ENCODE data around the gene DHX30. TPM values are rescaled to one million over a fixed set of nuclear protein-coding genes. Genes with fewer than 3 reads are reported as not detected.

The DHX30 gene
- total and polyA plus RNA-seq, 9 of the 15 experiments (the other 6 are each of a cell fraction or from before 2014, with no cell fraction given) = 12.3 to 158 (median 79.0) TPM

GRCh38 chr3:47824541-47825473 lies 21.9 kb downstream of the DHX30 start (continued):
- TF ChIP-seq GMEB1 (CRISPR knock-in tag; IDR thresholded peaks at IDR 0.05) (peak; percentile 71), LARP7 (IDR thresholded peaks at IDR 0.05) (no peak), SETDB1 (IDR thresholded peaks at IDR 0.05; ENCODE audit: low read length) (no peak), ATF2 (CRISPR knock-in tag; IDR thresholded peaks at IDR 0.05) (no peak; the same call in 1 of the 2 replicates), TEAD1 (CRISPR knock-in tag; IDR thresholded peaks at IDR 0.05) (peak in 1 of 2 experiments; percentile 35; a peak in 1 of 4 replicates), MBD2 (IDR thresholded peaks at IDR 0.05; ENCODE audit: borderline replicate concordance, low read depth) (peak; percentile 45; the same call in 1 of the 2 replicates), THRA (IDR thresholded peaks at IDR 0.05) (no peak), FOXP1 (CRISPR knock-in tag; IDR thresholded peaks at IDR 0.05) (peak; percentile 89), EP300 (IDR thresholded peaks at IDR 0.05; ENCODE audit: low read length) (no peak), FOSL1 (tag; conservative IDR thresholded peaks at IDR 0.05) (no peak), ZNF764 (CRISPR knock-in tag; IDR thresholded peaks at IDR 0.05; ENCODE audit: low read depth) (no peak), NCOA2 (IDR thresholded peaks at IDR 0.05; ENCODE audit: partially characterized antibody in 2 of 2) (no peak), EP400 (IDR thresholded peaks at IDR 0.05) (peak; percentile 95), KLF6 (CRISPR knock-in tag; IDR thresholded peaks at IDR 0.05; ENCODE audit: borderline replicate concordance) (no peak), MYNN (IDR thresholded peaks at IDR 0.05) (peak; percentile 52), MYNN (CRISPR knock-in tag; IDR thresholded peaks at IDR 0.05) (no peak), CUX1 (CRISPR knock-in tag; IDR thresholded peaks at IDR 0.05) (no peak), POU5F1 (IDR thresholded peaks at IDR 0.05; ENCODE audit: borderline replicate concordance, low read depth, low read length, partially characterized antibody) (no peak)
